Occipital lobe (tissue), 2 donors: ENCODE measurements around the gene ITGA11. TPM values are rescaled to one million over a fixed set of nuclear protein-coding genes. Genes with fewer than 3 reads are reported as not detected.

Experiments
- DNase-seq: peaks from one replicate; lab custom pipeline; 2025; lab: John Stamatoyannopoulos, UW
- total RNA-seq: library from RNA; depleted of rRNA; stranded (reverse); fragments of >200 nt; gene quantifications from one replicate; pipeline ENCODE4 v1.2.3, GENCODE V29; 2014

Gene ITGA11
- total RNA-seq, 1 donor from 2014 or later = 0.62 TPM

GRCh38 chr15:68354923-68355322 lies 77.0 kb downstream of the ITGA11 start:
- DNase-seq = no peak

GRCh38 chr15:68354268-68354667 lies 77.7 kb downstream of the ITGA11 start:
- DNase-seq = no peak

- no peak for DNase-seq
These were observed 78.4 kb downstream of the ITGA11 start for GRCh38 chr15:68353421-68354135.

GRCh38 chr15:68352401-68353062 lies 79.4 kb downstream of the ITGA11 start:
- DNase-seq = no peak

GRCh38 chr15:68349151-68349550 lies 82.8 kb downstream of the ITGA11 start:
- no peak for DNase-seq

GRCh38 chr15:68348606-68349005 lies 83.4 kb downstream of the ITGA11 start:
- no peak for DNase-seq

- DNase-seq = no peak
These were observed 83.9 kb downstream of the ITGA11 start for GRCh38 chr15:68348081-68348480.

- DNase-seq = no peak
These were observed 84.6 kb downstream of the ITGA11 start for GRCh38 chr15:68347392-68347791.

- no peak for DNase-seq
These were observed 85.0 kb downstream of the ITGA11 start for GRCh38 chr15:68346979-68347378.

GRCh38 chr15:68345481-68345880 lies 86.5 kb downstream of the ITGA11 start:
- no peak for DNase-seq

GRCh38 chr15:68344600-68344999 lies 87.4 kb downstream of the ITGA11 start:
- no peak for DNase-seq

- no peak for DNase-seq
These were observed 88.3 kb downstream of the ITGA11 start for GRCh38 chr15:68343579-68344225.

- no peak for DNase-seq
These were observed 89.9 kb downstream of the ITGA11 start for GRCh38 chr15:68341760-68342725.

GRCh38 chr15:68340726-68341671 lies 91.0 kb downstream of the ITGA11 start:
- no peak for DNase-seq

GRCh38 chr15:68339481-68339880 lies 92.5 kb downstream of the ITGA11 start:
- DNase-seq = no peak

GRCh38 chr15:68337826-68338225 lies 94.1 kb downstream of the ITGA11 start:
- DNase-seq = no peak

GRCh38 chr15:68336516-68336915 lies 95.4 kb downstream of the ITGA11 start:
- no peak for DNase-seq

- no peak for DNase-seq
These were observed 96.3 kb downstream of the ITGA11 start for GRCh38 chr15:68335655-68336054.

- DNase-seq = no peak
These were observed 96.7 kb downstream of the ITGA11 start for GRCh38 chr15:68335251-68335650.

- no peak for DNase-seq
These were observed 97.3 kb downstream of the ITGA11 start for GRCh38 chr15:68334661-68335124.
